Mucosa of gallbladder (tissue), 1 donor: Measurements from ENCODE around the gene DUSP22. TPM values are rescaled to one million over a fixed set of nuclear protein-coding genes. Genes with fewer than 3 reads are reported as not detected.
"Not testable (repeated sequence)": the region's sequence is repeated elsewhere in the genome, so short reads cannot be mapped to it uniquely, and the experiment has no call there.

Source experiments
- DNase-seq: peaks from one replicate; pipeline ENCODE4 v3.0.0-alpha.2; 2020; ENCODE audit warnings: low spot score
- total RNA-seq: library from RNA; stranded (reverse); gene quantifications from one replicate; pipeline ENCODE4 v1.2.1, GENCODE V29; 2021
- donor health status: DM: no; HTN: no; CAD: no.

The DUSP22 gene
- total RNA-seq, 1 donor from 2014 or later = 36.4 TPM

GRCh38 chr6:323730-324088 lies 31.4 kb downstream of the DUSP22 start:
- no peak for DNase-seq

- no peak for DNase-seq
Observed at GRCh38 chr6:324116-324728, 31.9 kb downstream of the DUSP22 start.

GRCh38 chr6:324729-325125 lies 32.4 kb downstream of the DUSP22 start:
- no peak for DNase-seq

- not testable (repeated sequence) for DNase-seq
Observed at GRCh38 chr6:325161-325860, 33.0 kb downstream of the DUSP22 start.

- DNase-seq = not testable (repeated sequence)
Observed at GRCh38 chr6:326066-326465, 33.8 kb downstream of the DUSP22 start.

GRCh38 chr6:326896-327537 lies 34.7 kb downstream of the DUSP22 start:
- no peak for DNase-seq

- DNase-seq = no peak
Observed at GRCh38 chr6:327538-328116, 35.3 kb downstream of the DUSP22 start.

- no peak for DNase-seq
Observed at GRCh38 chr6:328136-328670, 35.9 kb downstream of the DUSP22 start.

GRCh38 chr6:328924-329323 lies 36.6 kb downstream of the DUSP22 start:
- DNase-seq = no peak

- DNase-seq = no peak
Observed at GRCh38 chr6:329888-330691, 37.8 kb downstream of the DUSP22 start.

- no peak for DNase-seq
Observed at GRCh38 chr6:330948-331347, 38.7 kb downstream of the DUSP22 start.

- no peak for DNase-seq
Observed at GRCh38 chr6:331622-332521, 39.6 kb downstream of the DUSP22 start.

- DNase-seq = no peak
Observed at GRCh38 chr6:332671-333070, 40.4 kb downstream of the DUSP22 start.

- DNase-seq = no peak
Observed at GRCh38 chr6:333379-334002, 41.2 kb downstream of the DUSP22 start.

- no peak for DNase-seq
Observed at GRCh38 chr6:334536-335510, 42.5 kb downstream of the DUSP22 start.

- no peak for DNase-seq
Observed at GRCh38 chr6:335572-335971, 43.3 kb downstream of the DUSP22 start.

- no peak for DNase-seq
Observed at GRCh38 chr6:336159-337114, 44.1 kb downstream of the DUSP22 start.
